GM12878 (cell line): Measurements from ENCODE around the gene SERPINB8. TPM values are rescaled to one million over a fixed set of nuclear protein-coding genes. Genes with fewer than 3 reads are reported as not detected.

Experiments
- ATAC-seq: fragments of 200-7000 bp; cut with Tn5 transposase; 3 replicates; pipeline ENCODE4 v1.9.1; 2020; ENCODE audit warnings: mild to moderate bottlenecking, moderate library complexity
- BruUV-seq: library from RNA; stranded (reverse); fragments of 400-500 nt; replicated peaks from 2 replicates; lab custom pipeline; 2021; lab: Mats Ljungman, UMichigan
- CTCF ChIA-PET: fragments of 300-600 bp; sonication (Branson Sonifier 250); formaldehyde crosslinking; extraction: SDS; loops from one replicate; lab custom pipeline; 2021; ENCODE audit warnings: inconsistent platforms; lab: Yijun Ruan, JAX
- POLR2A ChIA-PET: fragments of 350-600 bp; formaldehyde crosslinking; extraction: SDS; loops from one replicate; lab custom pipeline; 2021; ENCODE audit warnings: inconsistent platforms; lab: Charles Lee
- RAD21 ChIA-PET: fragments of 300-600 bp; sonication (Branson Sonifier 250); formaldehyde crosslinking; loops from one replicate; lab custom pipeline; 2023; ENCODE audit warnings: antibody characterized with exemption; ENCODE audit not compliant: unreplicated experiment; lab: Charles Lee
- SMC1A ChIA-PET: fragments of 300-600 bp; sonication (Branson Sonifier 250); formaldehyde crosslinking; loops from one replicate; lab custom pipeline; 2023; ENCODE audit not compliant: unreplicated experiment, uncharacterized antibody; lab: Charles Lee
- DNase-seq: peaks from one replicate; pipeline ENCODE4 v3.0.0-alpha.2; 2011; ENCODE audit warnings: low read depth, low spot score
- FAIRE-seq: peaks from 3 replicates; lab custom pipeline; 2011; peaks lifted over from hg19 to GRCh38; lab: Jason Lieb, UNC
- H2AFZ ChIP-seq: 2 replicates; pipeline ENCODE4 v1.6.0; 2011; ENCODE audit warnings: low read depth, low read length, control low read depth; ENCODE audit not compliant: control insufficient read depth
- H3K27ac ChIP-seq: 2 replicates; pipeline ENCODE4 v1.5.1; 2011; ENCODE audit warnings: control low read depth; ENCODE audit not compliant: control insufficient read depth, insufficient read depth
- H3K27me3 ChIP-seq, 2 experiments: replicated peaks in 1 of 2; 2 replicates each; pipeline versions ENCODE4 v1.6.0 to v1.6.1; 2011; ENCODE audit warnings: low read length in 1 of 2; ENCODE audit not compliant: control insufficient read depth in 2 of 2, insufficient read depth in 2 of 2
- H3K36me3 ChIP-seq, 2 experiments: 2 replicates each; pipeline ENCODE4 v1.5.1; 2011; ENCODE audit warnings: low read length in 1 of 2; ENCODE audit not compliant: control insufficient read depth in 2 of 2, insufficient read depth in 2 of 2
- H3K4me1 ChIP-seq: 2 replicates; pipeline ENCODE4 v1.6.1; 2011; ENCODE audit warnings: mild to moderate bottlenecking, low read length, moderate library complexity, mixed read lengths; ENCODE audit not compliant: control insufficient read depth, insufficient read depth
- H3K4me2 ChIP-seq: 2 replicates; pipeline ENCODE4 v1.6.0; 2011; ENCODE audit warnings: control low read depth; ENCODE audit not compliant: control insufficient read depth, insufficient read depth
- H3K4me3 ChIP-seq: fragments of 200-600 bp; sonication (generic); 2 replicates; pipeline ENCODE4 v1.5.1; 2016
- H3K79me2 ChIP-seq: 2 replicates; pipeline ENCODE4 v1.6.0; 2011; ENCODE audit warnings: low read length; ENCODE audit not compliant: control insufficient read depth, insufficient read depth
- H3K9ac ChIP-seq: 2 replicates; pipeline ENCODE4 v1.8.0; 2011; ENCODE audit warnings: low read length, control low read depth, mixed read lengths; ENCODE audit not compliant: control insufficient read depth, insufficient read depth
- H3K9me3 ChIP-seq: replicated peaks from 3 replicates; pipeline ENCODE4 v1.5.1; 2011; ENCODE audit warnings: mild to moderate bottlenecking, low read length; ENCODE audit not compliant: control insufficient read depth, insufficient read depth
- H4K20me1 ChIP-seq: 2 replicates; pipeline ENCODE4 v1.6.0; 2011; ENCODE audit not compliant: control insufficient read depth, insufficient read depth
- CEBPB ChIP-seq, 2 experiments: fragments of 150-350 bp in 1 of 2; IDR thresholded peaks; 2 replicates each; pipeline ENCODE4 v1.6.1; 2012 to 2014; ENCODE audit warnings: low read depth in 2 of 2, low read length in 2 of 2, borderline replicate concordance in 1 of 2, inconsistent platforms in 1 of 2
- FOXM1 ChIP-seq: IDR thresholded peaks from 2 replicates; pipeline ENCODE4 v1.6.1; 2012; ENCODE audit warnings: low read depth, mild to moderate bottlenecking, inconsistent platforms, low read length, moderate library complexity
- HDGF ChIP-seq: fragments of 450-650 bp; IDR thresholded peaks from 2 replicates; pipeline ENCODE4 v1.6.1; 2016; ENCODE audit warnings: antibody characterized with exemption
- IKZF2 ChIP-seq, 2 experiments: fragments of 450-650 bp; IDR thresholded peaks; 2 replicates each; pipeline ENCODE4 v1.6.1; 2017; ENCODE audit warnings: mild to moderate bottlenecking in 2 of 2, moderate library complexity in 2 of 2
- REST ChIP-seq: IDR thresholded peaks from 2 replicates; pipeline ENCODE4 v1.6.1; 2012; ENCODE audit warnings: mild to moderate bottlenecking, low read depth, low read length
- SKIL ChIP-seq: fragments of 450-650 bp; IDR thresholded peaks from 2 replicates; pipeline ENCODE4 v1.6.1; 2017; ENCODE audit warnings: mild to moderate bottlenecking, low read depth, inconsistent platforms; ENCODE audit not compliant: poor library complexity, severe bottlenecking
- ZNF592 ChIP-seq: fragments of 450-650 bp; IDR thresholded peaks from 2 replicates; pipeline ENCODE4 v1.6.1; 2017; ENCODE audit warnings: mild to moderate bottlenecking, moderate library complexity
- WGBS: methylation state at CpG from one replicate; pipeline ENCODE4 v1.1.6; 2016; ENCODE audit warnings: low lambda C conversion rate; ENCODE audit not compliant: insufficient replicate concordance, insufficient coverage; ENCODE audit errors: missing lambda C conversion rate; 5-methylcytosine and 5-hydroxymethylcytosine counted together
- in situ Hi-C: fragments of 300-500 bp; cut with MboI; formaldehyde crosslinking; loops from 9 replicates; pipeline ENCODE4 v1.14.3; 2018; ENCODE audit warnings: mixed read lengths
- intact Hi-C: fragments of 100-400 bp; cut with micrococcal nuclease; formaldehyde crosslinking; loops from one replicate; pipeline ENCODE4 v1.14.2; 2022; ENCODE audit not compliant: unreplicated experiment
- polyA plus RNA-seq, 11 experiments: library from polyadenylated mRNA; depleted of rRNA in 4 of 11; unstranded in 6 of 11; stranded (reverse) in 5 of 11; fragments of >200 nt; fragmentation: Nextera tagmentation in 4 of 11; fragmentation: Illumina TruSeq in 1 of 11; extraction: Ambion mirVana in 4 of 11; extraction: Trizol in 1 of 11; gene quantifications; 1 replicate in 1 of 11; 2 replicates in 10 of 11; pipeline versions ENCODE4 v1.2.1 to v1.2.3, GENCODE V29; 2011 to 2016; ENCODE audit warnings: inconsistent platforms in 2 of 11, missing spikeins in 2 of 11, low read depth in 1 of 11
- total RNA-seq, 4 experiments: library from RNA; depleted of rRNA in 3 of 4; stranded (reverse); fragments of >200 nt in 3 of 4; fragmentation: Illumina TruSeq in 1 of 4; extraction: Trizol in 1 of 4; gene quantifications; 2 replicates each; pipeline versions ENCODE4 v1.2.1 to v1.2.3, GENCODE V29; 2013 to 2021
- TF ChIP-seq, protein P1 (sequence below): fragments of 450-650 bp; IDR thresholded peaks from 2 replicates; pipeline ENCODE4 v1.6.1; 2017; ENCODE audit warnings: low read depth, mild to moderate bottlenecking, moderate library complexity

Gene SERPINB8
- total and polyA plus RNA-seq, 10 of the 15 experiments (the other 5 are each of a cell fraction or from before 2014, with no cell fraction given): 8.1 to 31.5 (median 16.7) TPM

GRCh38 chr18:63970809-63971205 lies 926 bp downstream of the SERPINB8 start (continued):
- TF ChIP-seq HDGF: 0 out of 2 replicates have a peak, but pooled peaks have one; percentile 73
- TF ChIP-seq REST: no peak
- TF ChIP-seq CEBPB (IDR thresholded peaks at IDR 0.05; ENCODE audit: borderline replicate concordance in 1 of 2, low read depth in 2 of 2, low read length in 2 of 2): no peak

- Histone ChIP-seq H3K9me3 (peaks cover 1% of the 10 kb centered on the region; the same call in 1 of the 3 replicates), H3K9ac (no peak overlapping the region), H3K36me3 (peaks cover 0 to 1% of the 10 kb centered on the region in 2 experiments; a peak in 1 of 4 replicates), H4K20me1 (no peaks in the 10 kb centered on the region), H3K27ac (no peak overlapping the region), H3K4me1 (peaks cover 6% of the 10 kb centered on the region; the same call in 1 of the 2 replicates), H3K79me2 (peaks cover 17% of the 10 kb centered on the region), H3K4me3 (peak overlapping the region; percentile 81), H2AFZ (no peak overlapping the region), H3K4me2 (0 out of 2 replicates have a peak overlapping the region, but pooled peaks have one; percentile 62), H3K27me3 (no peaks in the 10 kb centered on the region)
- POLR2A ChIA-PET: no interaction called here
- 83% methylated on average over 13 of the region's 13 CpGs for WGBS
- ATAC-seq (no peak), FAIRE-seq (no peak), DNase-seq (no peak)
- no TSS peak for BruUV-seq
- in situ Hi-C loops (no loop called here), intact Hi-C loops (loop anchor here (2.0 kb wide), 1 partner anchor 21 kb away; no protein-coding TSS in a partner anchor)
- CTCF ChIA-PET: no interaction called here
- RAD21 ChIA-PET: no interaction called here
- SMC1A ChIA-PET: no interaction called here
- TF ChIP-seq, protein P1, sequence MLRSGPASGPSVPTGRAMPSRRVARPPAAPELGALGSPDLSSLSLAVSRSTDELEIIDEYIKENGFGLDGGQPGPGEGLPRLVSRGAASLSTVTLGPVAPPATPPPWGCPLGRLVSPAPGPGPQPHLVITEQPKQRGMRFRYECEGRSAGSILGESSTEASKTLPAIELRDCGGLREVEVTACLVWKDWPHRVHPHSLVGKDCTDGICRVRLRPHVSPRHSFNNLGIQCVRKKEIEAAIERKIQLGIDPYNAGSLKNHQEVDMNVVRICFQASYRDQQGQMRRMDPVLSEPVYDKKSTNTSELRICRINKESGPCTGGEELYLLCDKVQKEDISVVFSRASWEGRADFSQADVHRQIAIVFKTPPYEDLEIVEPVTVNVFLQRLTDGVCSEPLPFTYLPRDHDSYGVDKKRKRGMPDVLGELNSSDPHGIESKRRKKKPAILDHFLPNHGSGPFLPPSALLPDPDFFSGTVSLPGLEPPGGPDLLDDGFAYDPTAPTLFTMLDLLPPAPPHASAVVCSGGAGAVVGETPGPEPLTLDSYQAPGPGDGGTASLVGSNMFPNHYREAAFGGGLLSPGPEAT: no peak
- TF ChIP-seq ZNF592 (no peak), SKIL (no peak), IKZF2 (IDR thresholded peaks at IDR 0.05) (no peak), FOXM1 (no peak)
These were observed 1.6 kb downstream of the SERPINB8 start for GRCh38 chr18:63971320-63972001.
